Right lobe of liver (tissue), 4 donors: Measurements from ENCODE around the gene HOXD4.

Source experiments
- POLR2A ChIP-seq: fragments of 450-650 bp; IDR thresholded peaks from one replicate; pipeline ENCODE4 v1.6.1; 2017; ENCODE audit warnings: antibody characterized with exemption, mild to moderate bottlenecking
- TF ChIP-seq, protein P1 (sequence below), 4 donors: fragments of 200-600 bp in 3 of 4; fragments of 450-650 bp in 1 of 4; IDR thresholded peaks; one replicate each; pipeline versions ENCODE4 v1.5.1 to v1.8.0; 2016 to 2022; ENCODE audit warnings: antibody characterized with exemption in 4 of 4, mild to moderate bottlenecking in 2 of 4
- donor health status: DM: no; HTN: no; CAD: no.
- donor health status: DM: no; HTN: no; CAD: no.
- donor health status: DM: no; HTN: yes; CAD: no.

DNA sequence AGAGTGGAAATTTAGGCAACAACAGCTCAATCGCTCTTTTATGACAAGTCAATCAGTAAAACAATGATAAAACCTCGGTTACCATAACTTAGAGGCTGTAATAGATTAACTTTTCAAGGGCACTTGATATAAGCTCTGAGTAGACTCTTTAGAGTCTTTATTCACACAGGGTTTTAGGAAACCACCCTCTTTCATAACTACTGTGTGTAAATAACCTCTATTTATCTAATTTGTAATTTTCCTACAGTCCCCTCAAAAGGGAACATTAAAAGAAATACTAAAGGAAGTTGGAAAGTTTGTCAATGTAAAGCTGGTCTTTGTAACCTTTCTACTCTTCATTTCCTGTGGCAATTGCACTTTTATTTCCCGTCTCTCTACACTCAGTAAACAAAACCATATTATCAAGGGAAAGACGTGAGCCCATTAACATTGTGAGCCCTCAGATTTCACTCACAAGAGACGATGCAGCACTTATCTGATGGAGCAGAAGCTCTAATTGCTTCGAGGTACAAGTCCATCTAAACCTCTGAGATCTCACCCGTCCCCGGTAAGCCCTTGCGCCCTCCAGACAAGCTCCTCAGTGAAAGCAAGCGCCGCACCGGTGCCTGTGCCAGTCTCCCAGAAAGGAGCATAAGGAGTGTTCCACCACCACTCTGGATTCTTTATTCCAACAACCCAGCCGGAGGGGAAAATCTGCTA lies 36.0 kb downstream of the HOXD4 start:
- TF ChIP-seq, protein P1, sequence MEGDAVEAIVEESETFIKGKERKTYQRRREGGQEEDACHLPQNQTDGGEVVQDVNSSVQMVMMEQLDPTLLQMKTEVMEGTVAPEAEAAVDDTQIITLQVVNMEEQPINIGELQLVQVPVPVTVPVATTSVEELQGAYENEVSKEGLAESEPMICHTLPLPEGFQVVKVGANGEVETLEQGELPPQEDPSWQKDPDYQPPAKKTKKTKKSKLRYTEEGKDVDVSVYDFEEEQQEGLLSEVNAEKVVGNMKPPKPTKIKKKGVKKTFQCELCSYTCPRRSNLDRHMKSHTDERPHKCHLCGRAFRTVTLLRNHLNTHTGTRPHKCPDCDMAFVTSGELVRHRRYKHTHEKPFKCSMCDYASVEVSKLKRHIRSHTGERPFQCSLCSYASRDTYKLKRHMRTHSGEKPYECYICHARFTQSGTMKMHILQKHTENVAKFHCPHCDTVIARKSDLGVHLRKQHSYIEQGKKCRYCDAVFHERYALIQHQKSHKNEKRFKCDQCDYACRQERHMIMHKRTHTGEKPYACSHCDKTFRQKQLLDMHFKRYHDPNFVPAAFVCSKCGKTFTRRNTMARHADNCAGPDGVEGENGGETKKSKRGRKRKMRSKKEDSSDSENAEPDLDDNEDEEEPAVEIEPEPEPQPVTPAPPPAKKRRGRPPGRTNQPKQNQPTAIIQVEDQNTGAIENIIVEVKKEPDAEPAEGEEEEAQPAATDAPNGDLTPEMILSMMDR (IDR thresholded peaks at IDR 0.05) = no peak
- TF ChIP-seq POLR2A = no peak
